ENCODE data around the gene SOD3. TPM values are rescaled to one million over a fixed set of nuclear protein-coding genes. Genes with fewer than 3 reads are reported as not detected.

SOD3 gene
- total and polyA plus RNA-seq, 2 of the 4 experiments (the other 2 are of a cell fraction) = 0.36 to 5.8 TPM

DNA sequence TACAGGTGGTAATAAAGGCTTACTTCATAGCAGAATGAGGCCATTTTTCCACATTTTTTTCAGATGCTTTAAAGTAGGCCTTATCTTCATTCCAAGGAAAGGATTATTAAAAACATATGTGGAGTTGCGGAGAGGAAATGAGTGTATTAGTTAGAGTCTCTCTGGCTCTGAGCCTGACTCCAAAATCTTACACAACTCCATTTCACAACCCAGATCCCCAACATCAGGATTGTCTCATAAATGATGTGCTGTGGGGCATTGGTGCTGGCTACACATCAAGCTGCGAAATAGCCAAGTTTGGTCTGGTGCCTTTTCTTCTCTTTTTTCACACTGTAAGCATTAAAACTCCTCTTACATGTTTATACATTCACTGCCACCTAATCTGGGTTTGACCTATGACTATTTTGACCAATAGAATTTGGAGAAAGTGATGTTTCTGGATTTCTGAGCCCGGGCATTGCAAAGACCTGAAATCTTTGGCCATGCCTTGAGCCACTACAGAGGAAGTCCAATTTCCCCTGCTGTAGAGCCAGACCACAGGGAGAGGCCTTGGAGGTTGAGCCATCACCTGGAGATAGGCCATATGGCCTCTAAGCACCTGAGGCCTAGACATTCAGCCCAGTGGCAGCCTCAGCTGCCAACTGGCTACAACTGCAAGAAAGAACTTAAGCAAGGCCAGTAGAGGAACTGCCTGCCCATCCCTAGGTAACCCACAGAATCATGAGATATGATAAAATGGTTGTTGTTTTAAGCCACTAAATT is 16.7 kb upstream of the SOD3 start (continued):
- TF ChIP-seq, protein P1, sequence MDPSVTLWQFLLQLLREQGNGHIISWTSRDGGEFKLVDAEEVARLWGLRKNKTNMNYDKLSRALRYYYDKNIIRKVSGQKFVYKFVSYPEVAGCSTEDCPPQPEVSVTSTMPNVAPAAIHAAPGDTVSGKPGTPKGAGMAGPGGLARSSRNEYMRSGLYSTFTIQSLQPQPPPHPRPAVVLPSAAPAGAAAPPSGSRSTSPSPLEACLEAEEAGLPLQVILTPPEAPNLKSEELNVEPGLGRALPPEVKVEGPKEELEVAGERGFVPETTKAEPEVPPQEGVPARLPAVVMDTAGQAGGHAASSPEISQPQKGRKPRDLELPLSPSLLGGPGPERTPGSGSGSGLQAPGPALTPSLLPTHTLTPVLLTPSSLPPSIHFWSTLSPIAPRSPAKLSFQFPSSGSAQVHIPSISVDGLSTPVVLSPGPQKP (IDR thresholded peaks at IDR 0.05; ENCODE audit: borderline replicate concordance, low read depth, low read length) = no peak

DNA sequence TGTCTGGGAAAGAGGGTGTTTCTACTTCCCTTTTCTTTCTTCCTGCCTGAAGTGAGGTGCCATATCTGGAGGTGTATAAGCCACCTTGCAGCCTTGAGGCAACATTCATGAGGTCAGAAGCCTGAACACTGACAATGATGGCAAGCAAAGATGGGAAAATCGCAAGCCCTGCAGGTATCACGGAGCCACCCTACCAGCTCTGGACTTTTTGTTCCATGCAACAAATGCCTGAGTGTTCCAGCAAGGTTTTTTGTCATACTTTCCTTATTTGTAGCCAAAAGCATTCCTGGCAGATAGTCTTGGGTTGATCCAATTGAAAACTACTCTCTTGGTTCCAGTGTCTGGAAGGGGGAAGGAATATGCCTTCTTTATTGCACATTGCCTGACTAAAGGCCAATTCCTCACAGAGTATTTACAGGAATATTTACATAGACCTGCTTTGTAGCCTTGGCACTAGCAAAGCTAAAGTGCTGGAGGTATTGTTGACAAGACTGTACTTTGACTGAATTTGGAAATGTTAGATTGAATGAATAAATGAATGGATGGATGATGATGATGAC is 14.4 kb upstream of the SOD3 start:
- in situ Hi-C loops (cut with MboI; ENCODE audit: low sequenced_read_pairs) = no loop called here
- no peaks in the 10 kb centered on the region for H3K79me1 ChIP-seq (ENCODE audit: low read depth in 1 of 2, low read length in 2 of 2)
- no peak overlapping the region for H3K4me2 ChIP-seq (ENCODE audit: low read depth, low read length)
- no peak overlapping the region for H2BK120ac ChIP-seq (ENCODE audit: low read depth, low read length)
- no peaks in the 10 kb centered on the region for H3K27me3 ChIP-seq (ENCODE audit: control insufficient read depth, insufficient read depth, low read length)
- H2BK15ac ChIP-seq (ENCODE audit: low read depth, low read length) = no peak overlapping the region
- H3K9me1 ChIP-seq (ENCODE audit: insufficient read depth, low read length) = peaks cover 6% of the 10 kb centered on the region
- no peak overlapping the region for H3K4me3 ChIP-seq (ENCODE audit: insufficient read depth, low read depth, low read length)
- H3K18ac ChIP-seq (ENCODE audit: low read depth, low read length) = no peak overlapping the region
- intact Hi-C loops (cut with micrococcal nuclease) = no loop called here
- no peaks in the 10 kb centered on the region for H4K20me1 ChIP-seq (ENCODE audit: insufficient read depth, low read length)
- peak overlapping the region; percentile 9; the same call in 1 of the 2 replicates for H2AK5ac ChIP-seq (ENCODE audit: low read depth, low read length)
- H2BK20ac ChIP-seq (ENCODE audit: low read depth, low read length) = 0 out of 2 replicates have a peak overlapping the region, but pooled peaks have one; percentile 12
- H2AK9ac ChIP-seq (replicated peaks; ENCODE audit: low read depth, low read length, poor library complexity) = no peak overlapping the region
- no peak overlapping the region for H3K9ac ChIP-seq (ENCODE audit: low read depth, low read length)
- H3K9me3 ChIP-seq (ENCODE audit: control insufficient read depth, insufficient read depth, low read length) = no peaks in the 10 kb centered on the region; the same call in 1 of the 2 replicates
- peaks cover 18% of the 10 kb centered on the region for H3K4me1 ChIP-seq (ENCODE audit: control insufficient read depth, insufficient read depth, low read length)
- no peak overlapping the region for H4K5ac ChIP-seq (ENCODE audit: low read depth, low read length)
- H2AFZ ChIP-seq (replicated peaks; ENCODE audit: low read length, poor library complexity) = no peak overlapping the region
- WGBS, 2 experiments (ENCODE audit: extremely low coverage in 2 of 2, insufficient read length in 1 of 2) = 100% methylated on average over 2 of the region's 2 CpGs; no CpG with 5 or more reads in 1 of the 2 experiments
- H4K8ac ChIP-seq (ENCODE audit: low read depth in 2 of 2, low read length in 2 of 2) = no peak overlapping the region
- ChIA-PET POLR2A (ENCODE audit: unreplicated experiment) (no interaction called here), CTCF (interaction anchor here (1.0 kb wide), 1 partner anchor 23 kb away, joined by 3 read pairs; no protein-coding TSS in a partner anchor)
- DNase-seq = no peak
- no peak overlapping the region for H3K23ac ChIP-seq (ENCODE audit: low read depth, low read length)
- no TSS peak for BruUV-seq (replicated peaks)
- dilution Hi-C loops (cut with HindIII; ENCODE audit: low sequenced_read_pairs, unreplicated experiment) = no loop called here
- H3K27ac ChIP-seq (ENCODE audit: insufficient read depth, low read length) = no peak overlapping the region
- H3K14ac ChIP-seq (replicated peaks; ENCODE audit: low read depth, low read length) = no peak overlapping the region
- H2BK5ac ChIP-seq (ENCODE audit: low read depth, low read length, poor library complexity, severe bottlenecking) = no peak overlapping the region
- H3K56ac ChIP-seq (ENCODE audit: extremely low read depth, insufficient read depth, low read length) = no peak overlapping the region
- no peak overlapping the region; the same call in 1 of the 2 replicates for H3K4ac ChIP-seq (ENCODE audit: low read depth, low read length)
- ATAC-seq (ENCODE audit: low read depth) = no peak
- no peaks in the 10 kb centered on the region for H3K36me3 ChIP-seq (ENCODE audit: control insufficient read depth, insufficient read depth, low read length)
- no peak overlapping the region for H4K91ac ChIP-seq (ENCODE audit: insufficient read depth, low read depth, low read length)
- TF ChIP-seq RCOR1 (IDR thresholded peaks at IDR 0.05; ENCODE audit: insufficient replicate concordance, low read length) (no peak), CEBPB (IDR thresholded peaks at IDR 0.05; ENCODE audit: low read depth, low read length) (no peak), MAFK (IDR thresholded peaks at IDR 0.05; ENCODE audit: low read depth, low read length) (no peak), FOS (IDR thresholded peaks at IDR 0.05; ENCODE audit: low read depth, low read length) (no peak), RAD21 (IDR thresholded peaks at IDR 0.05; ENCODE audit: low read length) (no peak), POLR2A (IDR thresholded peaks at IDR 0.05; ENCODE audit: low read depth, low read length) (no peak), NFE2L2 (IDR thresholded peaks at IDR 0.05; ENCODE audit: low read depth, low read length) (no peak), MAZ (IDR thresholded peaks at IDR 0.05; ENCODE audit: borderline replicate concordance, low read depth, low read length) (no peak), CHD1 (IDR thresholded peaks at IDR 0.05; ENCODE audit: low read depth, low read length) (no peak)
- TF ChIP-seq, protein P1 (IDR thresholded peaks at IDR 0.05; ENCODE audit: borderline replicate concordance, low read depth, low read length) = no peak
- TF ChIP-seq, protein P2, sequence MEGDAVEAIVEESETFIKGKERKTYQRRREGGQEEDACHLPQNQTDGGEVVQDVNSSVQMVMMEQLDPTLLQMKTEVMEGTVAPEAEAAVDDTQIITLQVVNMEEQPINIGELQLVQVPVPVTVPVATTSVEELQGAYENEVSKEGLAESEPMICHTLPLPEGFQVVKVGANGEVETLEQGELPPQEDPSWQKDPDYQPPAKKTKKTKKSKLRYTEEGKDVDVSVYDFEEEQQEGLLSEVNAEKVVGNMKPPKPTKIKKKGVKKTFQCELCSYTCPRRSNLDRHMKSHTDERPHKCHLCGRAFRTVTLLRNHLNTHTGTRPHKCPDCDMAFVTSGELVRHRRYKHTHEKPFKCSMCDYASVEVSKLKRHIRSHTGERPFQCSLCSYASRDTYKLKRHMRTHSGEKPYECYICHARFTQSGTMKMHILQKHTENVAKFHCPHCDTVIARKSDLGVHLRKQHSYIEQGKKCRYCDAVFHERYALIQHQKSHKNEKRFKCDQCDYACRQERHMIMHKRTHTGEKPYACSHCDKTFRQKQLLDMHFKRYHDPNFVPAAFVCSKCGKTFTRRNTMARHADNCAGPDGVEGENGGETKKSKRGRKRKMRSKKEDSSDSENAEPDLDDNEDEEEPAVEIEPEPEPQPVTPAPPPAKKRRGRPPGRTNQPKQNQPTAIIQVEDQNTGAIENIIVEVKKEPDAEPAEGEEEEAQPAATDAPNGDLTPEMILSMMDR (conservative IDR thresholded peaks at IDR 0.05; ENCODE audit: low read depth, low read length) = no peak
